ENCODE measurements around the gene FAM185A.
"Not testable (repeated sequence)": the region's sequence is repeated elsewhere in the genome, so short reads cannot be mapped to it uniquely, and the experiment has no call there.

The FAM185A gene

DNA sequence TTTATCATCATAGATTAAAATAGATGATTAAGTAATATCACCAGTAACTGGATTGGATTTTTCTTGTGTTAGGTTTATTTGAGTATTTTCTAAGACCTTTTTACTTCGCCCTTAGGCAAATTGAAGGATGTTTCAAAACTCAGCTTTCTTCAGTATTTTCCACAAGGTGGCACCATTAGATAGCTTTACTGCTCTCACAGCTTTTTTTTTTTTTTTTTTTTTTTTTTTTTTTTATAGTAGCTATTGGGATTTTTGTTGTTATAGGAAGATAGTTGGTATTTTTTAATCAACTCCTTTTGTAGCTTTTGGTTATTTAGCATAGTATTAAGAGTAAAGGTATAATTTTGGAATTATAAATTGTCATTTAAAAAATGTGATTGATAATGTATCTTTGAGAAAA, 9.4 kb downstream of the FAM185A start:
- not testable (repeated sequence) for H3K4me1 Mint-ChIP-seq; DNase-seq; H3K36me3 Mint-ChIP-seq; H3K27ac Mint-ChIP-seq; H3K4me3 Mint-ChIP-seq; H3K27me3 Mint-ChIP-seq; ATAC-seq (replicated peaks); H3K9me3 Mint-ChIP-seq

DNA sequence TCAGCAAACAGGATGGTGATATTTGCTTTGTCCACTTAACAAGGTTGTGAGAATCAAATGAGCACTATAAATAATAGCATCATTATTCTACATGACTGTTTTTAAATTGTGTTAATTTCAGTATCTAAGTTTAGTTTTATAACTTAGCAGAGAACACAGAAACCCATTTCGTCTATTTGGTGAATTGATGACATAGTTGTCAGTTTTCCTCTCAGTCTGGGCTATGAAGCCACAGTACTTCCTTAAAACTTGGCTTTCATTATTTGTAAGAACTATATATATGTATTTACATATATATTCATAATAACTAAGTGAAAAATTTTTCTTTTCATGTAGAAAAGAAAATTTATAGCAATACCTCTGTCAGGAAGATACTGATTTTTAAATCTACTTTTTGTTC, 11.1 kb downstream of the FAM185A start:
- H3K4me3 Mint-ChIP-seq, H3K9me3 Mint-ChIP-seq, H3K27ac Mint-ChIP-seq, DNase-seq, H3K27me3 Mint-ChIP-seq, H3K4me1 Mint-ChIP-seq, H3K36me3 Mint-ChIP-seq: not testable (repeated sequence)
- ATAC-seq (replicated peaks), result peak in 1 of 2 donors; percentile 41

DNA sequence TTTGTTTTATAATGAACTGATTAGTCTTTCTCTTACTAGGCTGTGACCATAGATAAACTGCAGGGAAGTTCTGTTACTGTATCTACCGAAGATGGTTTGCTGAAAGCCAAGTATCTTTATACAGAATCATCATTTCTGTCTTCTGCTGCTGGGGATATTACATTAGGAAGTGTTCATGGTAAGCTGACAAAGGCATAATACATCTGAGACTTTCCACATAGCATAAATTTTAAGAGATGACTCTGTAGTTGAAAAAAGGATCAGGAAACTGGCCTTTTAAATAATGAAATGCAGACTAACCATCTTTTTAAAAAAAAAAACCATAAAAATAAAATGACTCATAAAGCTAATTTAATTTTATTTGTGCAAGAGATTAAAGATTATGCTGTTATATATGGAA, 12.4 kb downstream of the FAM185A start:
- not testable (repeated sequence) for ATAC-seq (replicated peaks); H3K4me1 Mint-ChIP-seq; H3K9me3 Mint-ChIP-seq; H3K27me3 Mint-ChIP-seq; DNase-seq; H3K27ac Mint-ChIP-seq; H3K4me3 Mint-ChIP-seq; H3K36me3 Mint-ChIP-seq

DNA sequence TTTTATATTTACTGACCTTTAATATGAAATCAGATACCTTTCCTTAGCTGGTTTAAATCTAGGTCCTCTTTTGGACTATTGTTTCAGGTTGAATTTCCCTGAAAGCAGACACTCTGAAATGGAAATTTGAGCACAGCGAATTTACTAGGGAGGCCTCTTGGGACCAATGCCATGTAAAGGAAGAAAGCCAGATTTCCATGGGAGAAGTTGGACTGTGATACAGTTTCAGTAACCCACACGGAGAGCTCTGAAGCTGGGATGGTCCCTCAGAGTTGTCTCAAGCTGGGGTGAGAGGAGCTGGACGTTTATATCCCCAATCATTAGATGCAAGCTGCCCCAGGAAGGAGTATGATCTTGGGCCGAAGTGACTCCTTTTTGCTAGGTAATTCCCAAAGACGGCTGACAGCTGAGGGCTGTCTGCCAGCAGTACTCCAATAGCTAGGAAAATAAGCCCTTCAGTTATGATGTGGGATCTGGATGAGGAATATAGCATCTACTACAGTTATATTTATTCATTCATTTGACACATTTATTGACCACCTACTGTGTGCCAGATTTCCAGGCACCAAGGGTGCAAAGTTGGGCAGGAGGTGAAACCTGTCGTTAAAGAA, 14.6 kb downstream of the FAM185A start:
- H3K4me1 Mint-ChIP-seq; H3K9me3 Mint-ChIP-seq; H3K27me3 Mint-ChIP-seq; DNase-seq; H3K27ac Mint-ChIP-seq; H3K4me3 Mint-ChIP-seq; ATAC-seq (replicated peaks); H3K36me3 Mint-ChIP-seq: not testable (repeated sequence)

DNA sequence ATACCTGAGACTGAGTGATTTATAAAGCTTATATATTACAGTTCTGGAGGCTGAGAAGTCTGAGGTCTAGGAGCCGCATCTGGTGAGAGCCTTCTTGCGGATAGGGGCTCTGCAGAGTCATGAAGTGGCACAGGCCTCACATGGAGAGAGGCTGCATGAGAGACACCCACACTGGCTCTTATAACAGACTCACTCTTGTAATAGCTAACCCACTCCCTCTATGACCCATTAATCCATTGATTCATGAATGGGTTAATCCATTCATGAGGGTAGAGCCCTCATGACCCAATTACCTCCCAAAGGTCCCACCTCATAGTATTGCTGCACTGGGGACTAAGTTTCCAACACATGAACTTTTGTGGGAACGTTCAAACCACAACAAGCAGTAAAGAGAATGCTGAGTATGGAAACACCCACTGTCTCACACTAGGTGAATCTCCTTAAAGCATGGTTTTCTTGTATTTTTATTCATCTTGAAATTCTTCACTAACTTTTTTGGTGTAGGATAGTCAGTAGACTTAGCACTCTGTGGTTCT, 20.9 kb downstream of the FAM185A start:
- not testable (repeated sequence) for H3K27ac Mint-ChIP-seq, H3K9me3 Mint-ChIP-seq, H3K36me3 Mint-ChIP-seq, H3K4me3 Mint-ChIP-seq, DNase-seq, H3K4me1 Mint-ChIP-seq, H3K27me3 Mint-ChIP-seq
- peak; percentile 67 to 82 for ATAC-seq (replicated peaks)

DNA sequence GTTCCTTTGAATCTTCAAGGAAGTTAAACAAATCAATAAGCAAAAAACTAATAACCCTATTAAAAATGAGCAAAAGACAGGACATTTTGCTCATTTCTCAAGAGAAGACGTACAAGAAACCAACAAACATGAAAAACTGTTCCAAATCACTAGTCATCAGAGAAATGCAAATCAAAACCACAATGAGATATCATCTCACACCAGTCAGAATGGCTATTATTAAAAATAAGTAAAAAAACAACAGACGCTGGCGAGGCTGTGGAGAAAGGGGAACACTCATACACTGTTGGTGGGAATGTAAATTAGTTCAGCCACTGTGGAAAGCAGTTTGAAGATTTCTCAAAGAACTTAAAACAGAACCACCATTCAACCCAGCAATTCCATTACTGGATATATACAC, 21.7 kb downstream of the FAM185A start:
- DNase-seq, H3K27me3 Mint-ChIP-seq, H3K4me1 Mint-ChIP-seq, H3K27ac Mint-ChIP-seq, H3K36me3 Mint-ChIP-seq, H3K9me3 Mint-ChIP-seq, H3K4me3 Mint-ChIP-seq: not testable (repeated sequence)
- ATAC-seq (replicated peaks), result peak; percentile 79 to 85

DNA sequence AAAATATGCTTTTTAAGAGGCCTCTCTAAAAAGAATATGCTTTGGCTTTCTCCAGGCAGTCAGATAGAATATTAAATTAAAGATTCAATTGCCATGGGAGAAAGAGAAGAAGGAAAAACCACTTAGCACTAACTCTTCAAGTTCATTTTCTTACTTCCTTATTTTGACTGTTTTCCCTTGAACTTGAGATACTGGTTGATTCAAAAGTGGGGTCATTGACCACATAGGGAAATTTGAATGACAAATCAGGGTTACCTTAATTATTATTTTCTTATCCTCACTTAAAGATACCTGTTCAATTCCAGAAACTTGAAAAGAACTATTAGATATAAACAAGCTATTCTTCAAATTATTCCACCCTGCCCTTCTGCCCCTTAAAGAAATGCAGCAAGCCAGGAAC, 27.4 kb downstream of the FAM185A start:
- not testable (repeated sequence) for H3K9me3 Mint-ChIP-seq, H3K27ac Mint-ChIP-seq, DNase-seq, H3K4me3 Mint-ChIP-seq, H3K27me3 Mint-ChIP-seq, H3K4me1 Mint-ChIP-seq
- peak; percentile 56 to 58 for ATAC-seq (replicated peaks)
- H3K36me3 Mint-ChIP-seq, result peaks cover 7 to 13% of the 10 kb centered on the region in 2 donors

DNA sequence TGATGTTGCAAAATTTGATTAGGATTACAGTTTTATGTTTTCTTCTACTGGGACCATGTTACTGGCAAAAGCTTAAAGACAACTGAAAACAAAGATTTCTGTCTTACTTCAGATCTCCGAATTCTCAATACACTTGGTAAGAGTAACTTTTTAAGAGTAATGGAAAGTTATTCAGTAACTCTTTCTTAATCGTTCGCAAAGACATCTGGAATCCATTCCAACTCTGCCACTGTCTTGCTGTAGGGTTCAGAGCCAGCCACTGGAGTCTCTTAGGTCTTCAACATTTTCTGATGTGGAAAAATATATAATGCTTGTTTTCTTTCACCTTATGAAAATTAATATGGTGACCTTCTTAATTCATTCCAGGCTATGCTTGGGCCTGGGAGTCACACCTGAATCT, 29.9 kb downstream of the FAM185A start:
- not testable (repeated sequence) for H3K27me3 Mint-ChIP-seq; H3K4me3 Mint-ChIP-seq; ATAC-seq (replicated peaks); H3K4me1 Mint-ChIP-seq; DNase-seq; H3K27ac Mint-ChIP-seq; H3K9me3 Mint-ChIP-seq
- H3K36me3 Mint-ChIP-seq, result peaks cover 11 to 22% of the 10 kb centered on the region in 2 donors

DNA sequence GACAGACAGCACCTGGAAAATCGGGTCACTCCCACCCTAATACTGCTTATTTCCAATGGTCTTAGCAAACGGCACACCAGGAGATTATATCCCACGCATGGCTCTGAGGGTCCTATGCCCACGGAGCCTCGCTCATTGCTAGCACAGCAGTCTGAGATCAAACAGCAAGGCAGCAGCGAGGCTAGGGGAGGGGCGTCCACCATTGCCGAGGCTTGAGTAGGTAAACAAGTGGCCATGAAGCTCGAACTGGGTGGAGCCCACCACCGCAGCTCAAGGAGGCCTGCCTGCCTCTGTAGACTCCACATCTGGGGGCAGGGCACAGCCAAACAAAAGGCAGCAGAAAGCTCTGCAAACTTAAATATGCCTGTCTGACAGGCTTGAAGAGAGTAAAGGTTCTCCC, 32.1 kb downstream of the FAM185A start:
- peaks cover 11 to 23% of the 10 kb centered on the region in 2 donors for H3K36me3 Mint-ChIP-seq
- not testable (repeated sequence) for DNase-seq; H3K27me3 Mint-ChIP-seq; ATAC-seq (replicated peaks); H3K9me3 Mint-ChIP-seq; H3K4me3 Mint-ChIP-seq; H3K27ac Mint-ChIP-seq; H3K4me1 Mint-ChIP-seq

DNA sequence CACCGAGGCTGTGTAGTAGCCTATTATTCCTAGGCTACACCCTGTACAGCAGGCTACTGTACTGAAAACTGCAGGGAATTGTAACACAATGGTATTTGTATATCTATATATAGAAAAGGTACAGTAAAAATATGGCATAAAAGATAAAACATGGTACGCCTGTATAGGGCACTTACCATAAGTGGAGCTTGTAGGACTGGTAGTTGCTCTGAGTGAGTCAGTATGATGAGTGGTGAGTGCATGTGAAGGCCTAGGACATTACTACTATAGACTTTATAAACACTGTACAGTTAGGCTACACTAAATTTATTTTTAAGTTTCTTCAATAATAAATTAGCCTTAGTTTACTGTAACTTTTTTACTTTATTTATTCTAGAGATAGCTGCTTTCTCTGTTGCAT, 40.0 kb downstream of the FAM185A start:
- not testable (repeated sequence) for DNase-seq; H3K4me1 Mint-ChIP-seq; H3K4me3 Mint-ChIP-seq; ATAC-seq (replicated peaks); H3K27me3 Mint-ChIP-seq; H3K27ac Mint-ChIP-seq; H3K36me3 Mint-ChIP-seq; H3K9me3 Mint-ChIP-seq

DNA sequence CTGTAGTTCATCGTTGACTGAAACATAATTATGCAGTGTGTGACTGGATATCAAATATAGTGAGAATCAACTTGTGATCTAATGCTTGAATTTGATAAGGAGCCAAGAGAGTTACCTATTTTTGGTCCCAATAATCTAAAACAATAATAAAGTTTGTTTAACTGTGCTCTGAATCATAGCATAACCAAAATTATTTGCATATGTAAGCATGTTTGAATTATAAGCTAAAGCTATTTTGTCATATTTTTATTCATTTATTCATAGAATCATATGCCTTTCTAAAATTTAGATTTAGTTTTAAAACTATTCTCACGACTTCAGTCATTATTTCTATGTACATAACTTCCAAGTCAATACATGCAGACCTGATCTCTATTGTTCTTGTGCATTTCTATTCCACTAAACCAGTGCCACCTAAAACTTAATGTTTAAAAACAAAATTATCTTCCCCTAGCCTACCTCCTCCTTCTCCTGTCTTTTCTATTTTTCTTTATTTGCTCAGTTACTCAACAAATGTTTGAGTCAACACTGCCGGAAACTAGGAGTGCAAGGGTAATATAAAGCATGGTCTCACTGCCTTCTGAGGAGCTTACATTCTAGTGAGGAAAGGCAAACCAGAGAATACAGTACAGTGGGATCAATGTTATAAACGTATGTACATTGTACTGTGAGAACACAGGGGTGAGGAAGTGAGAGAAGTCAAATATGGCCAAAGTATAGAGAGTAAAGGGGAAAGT, 41.7 kb downstream of the FAM185A start:
- not testable (repeated sequence) for ATAC-seq (replicated peaks); H3K27me3 Mint-ChIP-seq; H3K4me3 Mint-ChIP-seq; DNase-seq; H3K27ac Mint-ChIP-seq; H3K4me1 Mint-ChIP-seq; H3K9me3 Mint-ChIP-seq
- H3K36me3 Mint-ChIP-seq, result peaks cover 7 to 15% of the 10 kb centered on the region in 2 donors

DNA sequence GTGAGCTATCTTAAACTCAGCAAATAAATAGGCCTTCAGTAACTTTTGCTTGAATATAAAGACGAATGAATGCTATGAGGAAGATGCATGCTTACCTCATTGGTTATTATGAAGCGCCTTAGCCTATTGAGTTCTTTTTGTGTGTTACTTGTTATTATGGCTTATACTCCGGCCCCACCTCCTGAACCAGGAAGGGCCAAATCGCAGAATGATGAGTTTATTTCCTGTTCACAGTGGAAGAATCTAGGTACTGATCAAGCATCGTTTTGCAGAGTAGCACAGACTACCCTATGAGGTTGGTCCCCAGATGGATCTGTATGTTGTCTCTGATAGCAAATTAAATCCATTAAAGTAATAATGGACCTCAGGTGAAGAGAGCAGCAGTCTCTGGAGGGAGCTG, 42.6 kb downstream of the FAM185A start:
- H3K9me3 Mint-ChIP-seq, result not testable (repeated sequence)

DNA sequence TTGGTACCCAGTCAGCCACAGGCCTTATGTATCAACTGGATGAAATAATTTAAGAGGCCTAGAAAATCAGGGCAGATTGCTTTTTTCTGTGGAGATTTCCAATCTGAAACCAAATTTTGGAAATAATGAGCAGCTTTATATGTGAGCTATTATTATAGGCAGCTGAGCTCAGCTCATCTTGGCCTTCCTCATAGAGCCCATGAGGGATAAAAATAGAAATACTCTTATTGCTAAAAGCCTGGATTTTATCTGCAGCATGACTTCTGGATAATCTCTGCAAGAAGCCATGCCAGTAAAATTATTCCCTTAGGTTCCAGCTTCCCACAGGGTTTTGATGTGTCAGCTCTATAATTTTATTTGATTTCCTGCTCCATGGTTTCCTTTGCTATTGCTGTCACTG, 43.0 kb downstream of the FAM185A start:
- peaks cover 12 to 26% of the 10 kb centered on the region in 2 donors for H3K36me3 Mint-ChIP-seq
- not testable (repeated sequence) for H3K9me3 Mint-ChIP-seq; ATAC-seq (replicated peaks); H3K4me3 Mint-ChIP-seq; H3K4me1 Mint-ChIP-seq; H3K27ac Mint-ChIP-seq; H3K27me3 Mint-ChIP-seq; DNase-seq

More for the DNA sequence above, 42.6 kb downstream of the FAM185A start:
- H3K4me1 Mint-ChIP-seq; ATAC-seq (replicated peaks); DNase-seq; H3K27me3 Mint-ChIP-seq; H3K4me3 Mint-ChIP-seq; H3K27ac Mint-ChIP-seq: not testable (repeated sequence)
- peaks cover 8 to 22% of the 10 kb centered on the region in 2 donors for H3K36me3 Mint-ChIP-seq

DNA sequence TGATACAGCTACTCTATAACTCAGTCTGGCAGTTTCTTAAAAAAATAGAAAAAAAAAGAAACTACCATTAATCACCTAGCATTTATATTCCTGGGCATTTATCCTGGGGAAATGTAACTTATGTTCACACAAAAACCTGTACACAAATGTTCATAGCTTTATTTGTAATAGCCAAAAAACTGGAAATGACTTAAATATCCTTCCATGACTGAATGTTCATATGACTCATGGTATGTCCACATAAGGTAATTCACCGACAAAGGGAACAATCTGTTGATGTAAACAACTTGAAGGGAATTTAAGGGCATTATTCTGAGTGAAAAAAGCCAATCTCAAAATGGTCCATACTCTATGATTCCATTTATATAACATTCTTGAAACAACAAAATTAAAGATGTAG, 45.8 kb downstream of the FAM185A start:
- not testable (repeated sequence) for H3K9me3 Mint-ChIP-seq; H3K4me3 Mint-ChIP-seq; H3K27me3 Mint-ChIP-seq; DNase-seq; H3K27ac Mint-ChIP-seq; H3K4me1 Mint-ChIP-seq; ATAC-seq (replicated peaks)
- H3K36me3 Mint-ChIP-seq, result peaks cover 14 to 33% of the 10 kb centered on the region in 2 donors

DNA sequence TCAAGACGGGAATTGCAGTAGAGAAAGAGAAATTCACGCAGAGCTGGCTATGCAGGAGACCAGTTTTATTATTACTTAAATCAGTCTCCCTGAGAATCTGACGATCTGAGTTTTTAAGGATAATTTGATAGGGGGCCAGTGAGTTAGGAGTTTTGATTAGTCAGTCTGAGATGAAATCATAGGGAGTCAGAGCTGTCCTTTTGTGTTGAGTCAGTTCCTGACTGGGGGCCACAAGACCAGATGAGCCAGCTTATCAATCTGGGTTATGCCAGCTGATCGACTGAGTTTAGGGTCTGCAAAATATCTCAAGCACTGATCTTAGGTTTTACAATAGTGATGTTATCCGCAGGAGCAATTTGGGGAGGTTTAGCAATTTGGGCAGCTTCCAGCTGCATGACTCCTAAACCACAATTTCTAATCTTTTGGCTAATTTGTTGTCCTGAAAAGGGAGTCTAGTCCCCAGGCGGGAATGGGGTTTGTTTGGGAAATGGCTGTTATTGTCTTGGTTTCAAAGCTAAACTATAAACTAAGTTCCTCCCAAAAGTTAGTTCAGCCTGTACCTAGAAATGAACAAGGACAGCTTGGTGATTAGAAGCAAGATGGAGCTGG, 47.3 kb downstream of the FAM185A start:
- not testable (repeated sequence) for H3K27ac Mint-ChIP-seq; H3K27me3 Mint-ChIP-seq; H3K4me1 Mint-ChIP-seq; DNase-seq; H3K9me3 Mint-ChIP-seq; H3K4me3 Mint-ChIP-seq; ATAC-seq (replicated peaks)
- H3K36me3 Mint-ChIP-seq, result peaks cover 14 to 42% of the 10 kb centered on the region in 2 donors

Data from stimulated activated naive B cell treated with anti-CD40 and anti-IgM and Interleukin-4, amounts not matched to agents 10 μg/mL and 1 μg/mL and 100 μg/mL, for 72 hours (primary cell).